ENCODE results near the gene CNOT3. TPM values are rescaled to one million over a fixed set of nuclear protein-coding genes. Genes with fewer than 3 reads are reported as not detected.
A peak's percentile ranks its signal among the peaks of the same experiment; 100 is the strongest.

CNOT3 gene
- total and polyA plus RNA-seq, 9 of the 15 experiments (the other 6 are each of a cell fraction or from before 2014, with no cell fraction given) = 0.27 to 60.4 (median 9.9) TPM

GRCh38 chr19:54102421-54103169 is 35.0 kb upstream of the CNOT3 start, which contains the start of gene NDUFA3:
Gene NDUFA3, plus strand, starts transcription at chr19:54102855. Its CDS starts 24 bp downstream, at chr19:54102879.
- ATAC-seq = peak; percentile 99
- Histone ChIP-seq H3K4me3 (peak within 1 kb of the TSS; percentile 64), H3K9me1 (ENCODE audit: control insufficient read depth, insufficient read depth, low read length) (no peaks in the 10 kb centered on the region), H3K4me1 (replicated peaks in 1 of 2; ENCODE audit: control insufficient read depth in 2 of 2, insufficient read depth in 2 of 2, low read length in 2 of 2) (peaks cover 0 to 25% of the 10 kb centered on the region in 2 experiments; a peak in 3 of 5 replicates), H3K79me2 (ENCODE audit: control insufficient read depth, insufficient read depth, low read length) (peaks cover 24% of the 10 kb centered on the region), H3K27me3 (ENCODE audit: control insufficient read depth in 2 of 2, insufficient read depth in 2 of 2, low read length in 2 of 2) (no peaks in the 10 kb centered on the region), H3K27ac (ENCODE audit: extremely low read depth, low read depth, low read length) (peak within 1 kb of the TSS; percentile 65), H2AFZ (ENCODE audit: low read depth, low read length) (peak within 1 kb of the TSS; percentile 98), H3K9me3 (replicated peaks; ENCODE audit: control insufficient read depth, insufficient read depth, low read depth, low read length) (no peaks in the 10 kb centered on the region), H3K9ac (ENCODE audit: insufficient read depth in 1 of 2, low read depth in 2 of 2, low read length in 2 of 2) (peak within 1 kb of the TSS; percentile 79 to 90), H3K36me3 (ENCODE audit: control insufficient read depth, insufficient read depth, low read length) (peaks cover 33% of the 10 kb centered on the region; the same call in 2 of the 3 replicates), H4K20me1 (replicated peaks; ENCODE audit: control insufficient read depth, insufficient read depth, low read length) (no peaks in the 10 kb centered on the region), H3K4me2 (ENCODE audit: insufficient read depth, low read length) (peak within 1 kb of the TSS; percentile 91)
- peak; percentile 99 to 100 (median 99) for DNase-seq (ENCODE audit: extremely low read depth in 1 of 4, low spot score in 3 of 4)
- FAIRE-seq = peak; percentile 100
- no TSS peak for BruUV-seq (replicated peaks)
- WGBS (ENCODE audit: insufficient coverage, low coverage, missing lambda C conversion rate) = under 1% methylated on average over 51 of the region's 54 CpGs
- intact Hi-C loops (cut with micrococcal nuclease) (no loop called here), in situ Hi-C loops (cut with MboI) (no loop called here)
- ChIA-PET POLR2A (interaction anchor here (0.7 kb wide), 2 partner anchors 13 to 280 kb away, joined by 3 read pairs; partner anchors contain the start of genes PRPF31 and TFPT), CTCF (ENCODE audit: low intra/inter-chr PET ratio) (interaction anchor here (0.6 kb wide), 2 partner anchors 12 to 260 kb away, joined by 3 read pairs; no protein-coding TSS in a partner anchor)
- TF ChIP-seq ZFX (CRISPR knock-in tag; IDR thresholded peaks at IDR 0.05) (0 out of 2 replicates have a peak, but pooled peaks have one; percentile 45), HEY1 (CRISPR knock-in tag; IDR thresholded peaks at IDR 0.05; ENCODE audit: borderline replicate concordance) (no peak), ESRRB (CRISPR knock-in tag; IDR thresholded peaks at IDR 0.05; ENCODE audit: borderline replicate concordance) (no peak), ZNF324 (CRISPR knock-in tag; IDR thresholded peaks at IDR 0.05) (no peak), TAF9B (IDR thresholded peaks at IDR 0.05; ENCODE audit: partially characterized antibody) (peak; percentile 83), NFIX (CRISPR knock-in tag; IDR thresholded peaks at IDR 0.05; ENCODE audit: low read depth) (no peak), REST (IDR thresholded peaks at IDR 0.05; ENCODE audit: borderline replicate concordance) (no peak), REST (CRISPR knock-in tag; IDR thresholded peaks at IDR 0.05; ENCODE audit: low read depth) (no peak), MCM2 (IDR thresholded peaks at IDR 0.05; ENCODE audit: low read depth) (no peak), CBFB (CRISPR knock-in tag; IDR thresholded peaks at IDR 0.05) (0 out of 2 replicates have a peak, but pooled peaks have one; percentile 29), GMEB1 (CRISPR knock-in tag; IDR thresholded peaks at IDR 0.05) (peak; percentile 80), DLX4 (CRISPR knock-in tag; IDR thresholded peaks at IDR 0.05) (no peak)

Data from K562 (cell line).